CD4-positive, alpha-beta T cell treated with Interleukin-6 at 100 ng/mL for 8 hours (primary cell): ENCODE data around the gene HRH1.
"Not testable (repeated sequence)": the region's sequence is repeated elsewhere in the genome, so short reads cannot be mapped to it uniquely, and the experiment has no call there.

Experiments used
- DNase-seq: peaks from one replicate; pipeline ENCODE4 v3.0.0-alpha.2; 2020; ENCODE audit warnings: mixed read lengths, low spot score

HRH1 gene

DNA sequence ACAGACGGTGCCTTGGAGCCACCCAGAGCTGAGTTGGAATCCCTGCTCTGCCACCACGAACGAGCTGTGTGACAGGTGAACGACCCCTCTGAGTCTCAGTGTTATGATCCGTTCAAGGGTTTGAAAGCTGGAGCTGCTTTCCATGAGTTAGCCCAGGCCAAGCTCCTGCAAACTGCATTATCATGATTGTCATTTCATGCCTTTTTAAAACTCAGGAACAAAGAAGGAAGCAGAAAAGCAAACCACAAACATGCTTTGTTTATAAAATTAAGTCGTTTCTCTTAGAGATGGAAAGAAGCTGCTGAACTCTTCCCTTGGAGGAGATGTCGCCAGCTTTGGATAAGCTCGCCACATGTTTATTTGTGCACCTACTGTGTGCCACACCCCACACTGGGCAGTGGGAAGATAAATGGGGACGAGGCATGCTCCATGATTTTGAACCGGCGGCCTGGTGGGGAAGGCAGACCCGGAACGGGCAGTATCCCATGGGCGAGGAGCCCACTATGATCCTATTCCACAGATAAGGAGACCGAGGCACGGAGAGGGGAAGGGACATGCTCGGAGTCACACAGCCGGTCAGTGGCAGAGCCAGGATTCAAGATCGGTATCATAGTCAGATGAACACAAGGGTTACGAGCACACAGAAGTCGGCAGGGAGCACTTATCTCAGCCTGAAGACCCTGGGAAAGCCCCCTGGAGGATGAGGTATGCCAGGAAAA lies 15.9 kb downstream of the HRH1 start:
- DNase-seq: no peak

DNA sequence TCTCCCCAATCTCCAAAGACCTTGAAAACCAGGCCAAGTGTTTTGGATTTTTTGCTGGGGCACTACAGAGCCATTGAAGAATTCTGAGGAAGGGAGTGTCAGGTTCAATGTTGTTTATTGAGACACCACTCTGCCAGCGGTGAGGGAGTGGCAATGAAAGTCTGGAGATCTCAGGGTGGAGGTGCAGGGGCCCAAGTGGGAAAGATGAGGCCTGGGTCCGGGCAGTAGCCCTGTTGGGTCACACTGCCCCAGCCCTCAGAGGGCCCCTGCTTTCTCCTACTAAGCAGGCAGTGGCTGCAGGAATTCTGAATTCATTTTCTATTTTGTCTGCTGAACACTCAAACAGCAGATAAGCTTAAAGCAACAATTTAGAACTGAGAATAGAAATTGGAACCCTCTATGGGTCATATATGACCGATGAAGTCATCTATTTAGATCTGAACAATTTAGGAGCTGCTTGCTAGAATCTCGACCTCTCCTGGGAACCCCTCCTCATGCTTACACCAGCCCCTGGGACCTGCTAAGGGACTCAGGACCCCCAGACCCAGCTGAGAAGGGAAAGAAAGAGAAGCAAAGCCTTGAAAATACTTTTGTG lies 17.9 kb downstream of the HRH1 start:
- no peak for DNase-seq

DNA sequence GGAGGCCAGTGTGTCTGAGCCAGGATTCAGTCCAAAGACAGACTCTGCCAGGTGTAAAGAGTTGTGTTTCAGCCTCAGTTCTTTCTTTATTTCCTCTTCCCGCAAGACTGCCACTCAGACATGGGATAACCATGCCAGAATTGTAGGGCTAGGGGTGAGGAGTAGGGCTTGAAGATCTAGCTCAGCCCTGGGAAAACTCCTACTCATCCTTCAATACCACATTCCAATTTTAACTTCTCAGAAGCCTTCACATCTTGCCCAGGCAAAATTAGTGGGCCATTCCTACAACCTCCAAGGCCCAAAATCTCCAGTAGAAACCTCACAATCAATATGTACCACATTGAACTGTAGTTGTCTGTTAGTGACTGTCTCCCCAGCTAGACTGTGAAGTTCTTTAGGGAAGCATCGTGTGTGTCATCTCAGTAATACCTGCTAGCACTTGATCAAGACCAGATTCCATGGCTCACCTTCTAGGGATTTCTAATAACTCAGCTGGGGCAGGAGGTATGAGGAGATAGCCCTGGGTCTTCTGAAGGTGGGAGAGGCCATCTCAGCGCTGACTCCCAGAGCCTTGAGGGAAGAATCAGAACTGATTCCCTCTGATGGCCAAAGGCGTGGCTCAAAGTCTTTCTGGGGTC lies 19.7 kb downstream of the HRH1 start:
- DNase-seq: no peak

DNA sequence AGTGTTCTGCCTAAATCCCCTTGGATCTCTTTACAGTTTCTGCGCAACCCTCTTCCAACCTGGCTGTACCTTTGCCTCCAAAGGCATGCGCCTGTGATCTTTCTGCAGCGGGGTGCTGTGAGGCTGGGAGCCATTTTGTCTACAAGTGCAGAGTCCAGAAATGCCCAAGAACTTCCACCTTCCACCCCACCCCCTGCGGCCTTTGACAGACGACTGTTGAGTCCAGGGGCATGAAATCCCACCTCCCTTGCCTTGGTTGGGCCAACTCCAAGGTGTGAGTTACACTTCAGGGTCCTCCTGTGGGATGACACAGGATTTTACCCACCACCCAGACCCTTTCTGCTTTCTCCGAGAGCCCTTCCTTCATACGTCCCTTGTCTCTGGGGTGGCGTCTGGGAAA lies 24.1 kb downstream of the HRH1 start:
- no peak for DNase-seq

DNA sequence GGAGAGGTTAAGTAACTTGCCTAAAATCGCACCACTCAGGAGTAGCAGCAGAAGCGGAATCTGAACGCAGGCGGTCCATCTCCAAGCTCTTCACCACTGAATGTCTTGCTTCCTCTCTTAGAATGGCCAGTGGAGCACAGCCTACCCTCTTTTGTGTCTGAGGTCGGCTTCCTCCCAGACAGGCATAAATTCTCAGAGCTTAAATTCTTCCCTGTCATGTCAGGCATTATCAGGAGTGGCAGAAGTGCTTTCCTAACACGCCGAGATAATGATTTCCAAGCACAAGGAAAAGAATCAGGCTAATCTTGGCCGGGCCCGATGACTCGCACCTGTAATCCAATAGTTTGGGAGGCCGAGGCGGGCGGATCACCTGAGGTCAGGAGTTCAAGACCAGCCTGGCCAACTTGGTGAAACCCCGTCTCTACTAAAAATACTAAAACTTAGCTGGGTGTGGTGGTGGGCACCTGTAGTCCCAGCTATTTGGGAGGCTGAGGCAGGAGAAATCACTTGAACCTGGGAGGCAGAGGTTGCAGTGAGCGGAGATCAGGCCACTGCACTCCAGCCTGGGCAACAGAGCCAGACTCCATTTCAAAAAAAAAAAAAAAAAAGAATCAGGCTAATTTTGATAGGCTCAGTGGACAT lies 30.2 kb downstream of the HRH1 start:
- not testable (repeated sequence) for DNase-seq

DNA sequence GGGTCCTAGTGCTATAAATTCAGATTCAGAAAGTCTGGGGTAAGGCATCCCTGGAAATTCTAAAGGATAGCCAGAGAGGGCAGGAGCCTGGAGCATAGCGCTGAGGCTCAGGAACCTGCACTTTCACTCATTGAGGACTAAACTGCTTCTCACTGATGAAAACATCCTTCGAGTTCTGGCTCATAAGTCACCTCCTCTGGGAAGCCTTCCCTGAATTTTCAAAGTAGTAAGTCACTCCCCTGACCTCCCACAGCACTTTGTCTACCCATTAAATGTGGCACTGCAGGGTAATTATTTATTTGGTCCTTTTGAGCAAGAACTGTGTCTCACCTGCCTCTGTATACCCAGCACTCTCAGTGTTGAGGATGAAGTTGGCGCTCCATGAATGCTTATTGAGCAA lies 30.9 kb downstream of the HRH1 start:
- DNase-seq: no peak

DNA sequence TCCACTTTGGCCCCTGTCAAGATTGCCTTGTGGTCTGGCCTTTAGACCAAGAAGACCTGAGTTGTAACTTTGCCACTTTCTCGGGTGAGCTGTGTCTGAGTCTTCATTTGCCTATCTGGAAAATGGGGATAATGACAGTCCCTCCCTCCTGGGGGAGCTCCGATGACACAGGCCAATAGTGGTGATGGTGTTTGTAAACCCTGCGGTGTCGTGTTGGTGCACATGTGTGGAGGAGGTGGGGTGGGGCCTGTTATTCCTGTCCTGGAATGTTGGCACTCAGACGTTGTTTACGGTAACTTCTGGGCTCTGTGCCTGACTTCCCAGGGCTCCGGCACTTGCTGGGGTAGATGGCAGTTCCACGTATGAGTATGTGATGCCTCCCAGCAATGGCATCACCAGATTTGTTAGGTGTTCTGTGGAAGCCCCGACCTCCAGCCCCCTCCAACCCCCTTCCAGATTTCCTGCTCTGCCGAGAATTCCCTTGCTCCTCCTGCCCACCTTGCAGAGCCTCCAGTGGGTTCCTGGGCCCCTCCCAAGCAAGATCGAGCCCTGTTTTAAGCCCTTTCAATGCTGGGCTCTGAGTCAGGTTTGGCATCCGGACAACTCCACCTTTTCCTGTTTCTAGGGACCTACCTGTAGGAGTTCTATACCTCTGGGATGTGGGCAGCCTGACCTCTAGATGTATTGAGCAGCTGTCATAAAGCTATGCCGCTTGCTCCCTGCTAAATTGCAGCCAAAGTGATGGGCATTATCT lies 31.4 kb downstream of the HRH1 start:
- DNase-seq: no peak

DNA sequence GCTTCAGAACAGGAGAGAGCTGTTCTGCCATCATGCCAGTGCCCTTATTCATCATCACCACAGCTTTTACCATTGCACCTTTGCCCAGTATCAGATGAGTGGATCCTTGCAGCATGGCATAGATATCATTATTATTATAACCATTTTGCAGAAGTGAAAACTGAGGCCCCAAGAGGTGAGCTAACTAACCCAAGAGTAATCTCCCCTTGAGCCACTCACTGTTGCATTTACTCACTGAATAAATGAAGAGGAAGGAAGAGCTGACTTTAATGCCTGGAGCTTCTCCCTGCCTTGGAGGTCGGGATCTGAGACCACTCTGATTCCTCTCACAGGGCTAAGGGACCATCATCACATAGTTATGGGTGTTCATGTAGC lies 32.0 kb downstream of the HRH1 start:
- no peak for DNase-seq

DNA sequence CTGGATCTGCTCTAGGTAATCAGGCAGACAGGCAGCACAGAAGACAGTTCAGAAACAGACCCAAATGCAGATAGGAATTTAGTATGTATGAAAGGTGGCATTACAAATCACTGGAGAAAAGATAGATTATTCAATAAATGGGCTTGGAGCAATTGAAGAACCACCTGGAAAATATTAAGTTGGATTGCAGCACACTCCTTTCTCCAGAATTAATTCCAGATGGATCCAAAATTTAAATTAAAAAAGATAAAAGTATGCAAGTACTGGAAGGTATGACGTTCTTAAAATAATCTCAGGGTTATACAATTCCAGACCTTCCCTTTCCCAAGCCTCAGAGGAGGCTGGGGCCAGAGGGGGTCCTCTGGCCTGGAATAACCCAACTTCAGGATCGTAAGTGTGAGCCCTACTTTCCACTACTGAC lies 32.5 kb downstream of the HRH1 start:
- no peak for DNase-seq

DNA sequence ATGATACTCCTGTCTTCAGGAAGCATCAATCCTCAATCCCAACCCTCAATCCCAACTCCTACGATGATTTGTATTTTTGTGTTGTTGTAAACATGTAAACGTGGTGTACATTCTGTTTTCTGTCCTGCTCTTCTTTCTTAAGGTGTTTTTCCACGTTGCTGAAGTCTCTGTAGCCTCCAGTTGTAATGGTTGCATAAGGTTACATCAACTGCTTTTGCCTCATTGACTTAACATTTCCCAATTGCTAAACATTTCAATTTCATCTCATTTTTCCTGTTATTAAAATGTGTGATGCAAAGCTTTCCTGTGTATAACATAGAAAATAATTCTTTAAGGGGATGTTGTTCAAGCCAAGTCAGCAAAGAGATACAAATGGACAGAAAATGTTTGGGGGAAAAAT lies 33.4 kb downstream of the HRH1 start:
- no peak for DNase-seq

DNA sequence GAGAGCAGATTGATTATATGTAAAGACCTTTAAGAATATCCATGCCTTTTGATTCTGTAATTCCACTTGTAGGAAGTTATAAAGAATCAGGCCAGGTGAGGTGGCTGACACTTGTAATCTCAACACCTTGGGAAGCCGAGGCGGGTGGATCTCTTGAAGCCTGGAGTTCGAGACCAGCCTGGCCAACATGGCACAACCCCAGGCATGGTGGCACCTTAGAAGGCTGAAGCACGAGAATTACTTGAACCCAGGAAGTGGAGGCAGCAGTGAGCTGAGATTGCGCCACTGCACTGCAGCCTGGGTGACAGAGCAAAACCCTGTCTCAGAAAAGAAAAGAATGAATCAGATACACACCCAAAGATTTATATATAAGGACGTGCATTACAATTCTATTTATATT lies 33.9 kb downstream of the HRH1 start:
- no peak for DNase-seq

DNA sequence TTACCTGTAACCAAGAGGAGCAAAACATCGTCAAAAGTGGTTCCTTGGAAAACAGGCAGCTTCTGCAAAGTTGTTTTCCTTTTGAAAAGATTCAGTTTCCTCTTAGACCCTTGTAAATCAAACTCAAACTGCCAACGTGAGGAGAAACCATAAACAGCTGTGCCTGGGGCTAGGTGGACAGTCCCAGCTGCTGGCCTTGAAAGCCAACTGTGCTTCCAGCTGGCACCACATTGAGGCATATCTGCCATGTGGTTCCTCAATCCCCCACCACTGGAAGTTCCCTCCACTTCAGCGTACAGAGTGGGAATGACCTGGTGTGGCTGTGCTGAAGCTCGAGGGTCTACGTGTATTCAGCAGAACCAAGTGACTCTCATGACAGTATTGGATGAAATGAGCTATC lies 40.9 kb downstream of the HRH1 start:
- no peak for DNase-seq

DNA sequence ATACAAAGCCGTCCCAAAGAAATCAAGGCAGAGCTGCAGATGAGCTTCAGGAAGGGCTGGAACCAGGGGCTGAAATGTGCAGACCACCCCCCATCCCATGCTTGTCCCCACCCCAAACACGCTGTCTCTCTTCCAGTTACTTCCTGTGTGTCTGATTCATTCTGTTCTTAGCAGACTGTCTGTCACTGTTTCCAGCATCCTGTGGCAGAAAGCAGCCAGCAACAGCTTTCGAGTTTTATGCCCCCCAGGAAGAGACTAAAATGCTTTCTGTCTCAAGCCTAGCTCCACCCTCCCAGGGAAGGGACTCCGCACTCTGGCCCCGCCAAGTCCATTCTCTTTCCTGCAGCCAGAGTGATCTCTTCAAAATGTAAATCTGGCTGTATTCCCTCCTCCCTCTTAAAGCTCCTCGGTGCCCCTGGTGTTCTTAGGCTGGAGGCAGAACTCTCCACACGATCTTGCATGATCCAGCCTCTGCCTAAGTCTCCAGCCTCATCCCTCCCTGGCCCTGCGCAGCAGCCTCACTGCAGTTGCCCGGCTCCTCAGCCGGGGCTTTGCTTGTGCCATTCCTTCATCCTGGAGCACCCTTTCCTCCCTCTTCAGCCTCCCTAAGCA lies 41.5 kb downstream of the HRH1 start:
- DNase-seq: no peak

DNA sequence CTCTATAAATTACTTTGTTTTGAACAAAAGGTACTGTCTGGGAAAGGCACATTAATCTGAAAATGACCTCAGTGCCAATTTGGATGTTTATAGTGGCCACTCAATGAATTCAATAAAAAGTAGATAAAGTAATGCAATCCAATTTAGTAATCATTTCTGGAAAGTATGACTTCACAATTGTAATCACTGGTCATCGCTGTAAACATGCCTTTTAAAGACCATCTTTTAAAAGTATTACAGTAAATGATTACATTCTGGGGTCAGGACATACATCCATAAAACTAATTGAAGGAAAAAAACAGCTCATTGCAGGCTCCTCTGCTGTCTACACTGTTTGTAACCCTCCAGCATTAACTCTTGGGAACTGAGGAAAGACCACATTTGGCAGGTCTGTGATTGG lies 43.2 kb downstream of the HRH1 start:
- DNase-seq: no peak

DNA sequence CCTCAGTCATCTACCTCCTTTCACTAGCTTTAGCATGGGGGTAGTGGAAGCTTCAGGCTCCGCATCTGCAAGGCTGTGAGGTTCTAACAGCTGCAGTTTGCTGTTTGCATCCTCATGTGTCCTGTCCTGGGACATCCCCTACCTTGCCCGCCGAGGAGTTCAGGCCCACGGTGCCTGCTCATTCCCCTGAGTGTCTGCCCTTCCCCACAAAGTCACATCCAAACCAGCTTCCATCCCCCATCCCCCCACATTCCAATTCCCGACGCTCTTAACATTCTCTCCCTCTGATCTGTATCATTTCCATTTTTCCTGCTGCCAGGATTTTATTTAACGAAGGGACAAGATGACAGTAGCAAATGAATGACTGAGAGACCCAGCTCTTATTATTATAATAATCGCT lies 43.8 kb downstream of the HRH1 start:
- DNase-seq: no peak

DNA sequence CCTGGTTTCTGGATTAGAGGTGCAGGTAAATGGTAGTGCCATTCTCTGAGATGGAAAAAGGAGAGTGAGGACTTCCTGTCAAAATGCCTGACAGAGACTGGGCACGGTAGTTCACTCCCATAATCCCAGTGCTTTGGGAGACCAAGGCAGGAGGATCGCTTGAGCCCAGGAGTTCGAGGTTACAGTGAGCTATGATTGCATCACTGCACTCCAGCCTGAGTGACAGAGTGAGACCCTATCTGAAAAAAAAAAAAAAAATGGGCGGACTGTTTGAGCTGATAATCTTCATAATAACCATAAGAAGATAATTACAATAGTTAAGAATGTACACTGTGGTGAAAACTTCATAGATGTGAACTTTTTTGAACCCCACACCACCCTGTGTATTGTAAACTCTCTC lies 44.2 kb downstream of the HRH1 start:
- no peak for DNase-seq

DNA sequence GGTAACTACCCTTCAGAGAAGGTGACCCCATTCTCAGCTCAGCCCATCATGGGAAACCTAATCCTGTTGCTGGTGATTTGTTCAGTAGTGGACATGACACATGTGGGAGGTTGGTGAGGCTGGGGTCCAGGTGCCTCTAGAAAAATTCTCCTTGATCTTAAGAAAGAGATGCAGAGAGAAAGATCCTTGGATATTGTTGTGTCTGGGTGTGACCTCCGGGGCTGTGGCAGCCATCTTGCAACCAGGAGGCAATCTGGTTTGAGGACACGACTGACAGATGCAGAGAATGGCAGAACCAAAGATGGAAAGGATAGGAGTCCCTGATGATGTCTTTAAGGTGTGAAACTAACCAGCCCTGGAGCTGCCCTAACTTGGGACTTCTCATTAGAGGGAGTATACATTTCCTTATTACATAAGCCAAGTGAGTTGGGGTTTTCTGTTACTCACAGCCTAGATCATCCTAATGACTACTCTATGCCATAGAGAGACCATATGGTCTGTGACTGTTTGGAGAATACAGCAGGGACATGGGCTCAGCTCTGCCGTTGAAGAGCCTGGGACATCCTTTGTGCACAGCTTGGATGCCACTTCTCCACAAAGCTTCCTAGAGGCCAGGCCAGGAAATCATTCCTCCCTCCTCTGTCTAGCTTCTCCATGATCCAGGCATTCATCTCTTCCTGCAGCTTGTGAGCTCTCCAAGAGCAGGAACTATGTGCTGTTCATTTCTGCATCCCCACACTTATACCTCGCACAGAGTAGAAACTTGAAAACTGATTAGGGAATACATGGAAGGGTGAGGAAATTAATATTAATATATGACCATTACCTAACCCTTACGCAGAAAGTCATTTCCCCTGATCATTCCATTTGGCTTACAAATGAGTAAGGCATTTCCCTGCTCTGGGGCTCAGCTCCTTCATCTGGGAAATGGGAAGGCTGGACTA lies 45.9 kb downstream of the HRH1 start:
- no peak for DNase-seq

DNA sequence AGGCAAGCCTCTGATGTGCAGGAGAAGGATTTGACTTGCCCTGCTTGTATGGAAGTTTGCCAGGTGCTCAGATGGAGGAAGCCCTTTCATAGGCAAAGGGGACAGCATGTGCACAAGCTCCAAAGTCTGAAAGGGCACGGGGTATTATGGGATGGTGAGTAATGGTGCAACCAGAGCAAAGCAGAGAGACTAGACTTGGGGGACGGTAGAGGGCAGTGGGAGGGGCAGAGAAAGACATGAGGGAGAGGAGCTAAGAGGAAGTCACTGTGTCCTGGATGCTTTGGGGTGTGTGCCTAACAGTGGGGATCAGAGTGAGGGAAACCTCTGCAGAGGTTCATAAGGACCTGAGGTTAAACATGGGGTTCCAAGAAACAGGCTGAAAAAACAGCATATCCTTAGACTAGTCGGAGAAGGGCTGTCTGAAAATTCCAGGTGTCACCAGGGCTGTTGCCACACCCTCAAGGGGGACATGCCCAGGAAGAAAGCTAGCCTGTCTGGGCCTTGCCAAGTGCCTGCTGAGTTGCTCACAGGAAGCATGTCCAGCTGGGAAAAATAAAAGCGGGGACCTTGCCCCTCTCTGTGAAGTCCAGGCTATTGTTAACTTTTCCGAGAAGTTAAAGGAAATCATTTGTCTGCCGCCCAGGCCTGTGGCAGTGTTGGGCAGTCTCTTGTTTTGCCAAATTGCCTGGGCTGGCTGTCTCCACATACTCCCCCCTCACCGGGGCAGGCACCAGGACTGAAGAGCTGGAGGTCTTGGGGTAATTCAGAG lies 47.1 kb downstream of the HRH1 start:
- no peak for DNase-seq

DNA sequence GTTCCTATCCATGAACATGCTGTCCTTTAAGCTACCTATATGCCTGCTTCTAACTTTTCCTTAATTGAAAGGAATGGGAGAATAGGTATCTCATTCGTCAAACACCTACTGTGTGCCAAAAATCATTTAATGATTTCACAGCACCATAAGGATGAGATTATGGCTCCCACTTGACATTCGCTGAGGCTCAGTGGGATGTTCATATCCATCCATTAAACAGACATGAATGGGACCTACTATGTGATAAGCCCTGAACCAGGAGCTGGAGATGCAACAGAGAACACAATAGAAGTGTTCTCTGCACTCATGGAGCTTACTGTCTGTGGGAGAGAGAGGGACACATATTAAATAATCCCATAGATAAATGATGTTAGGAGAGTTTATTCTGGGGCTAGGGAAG lies 49.7 kb downstream of the HRH1 start:
- DNase-seq: no peak

DNA sequence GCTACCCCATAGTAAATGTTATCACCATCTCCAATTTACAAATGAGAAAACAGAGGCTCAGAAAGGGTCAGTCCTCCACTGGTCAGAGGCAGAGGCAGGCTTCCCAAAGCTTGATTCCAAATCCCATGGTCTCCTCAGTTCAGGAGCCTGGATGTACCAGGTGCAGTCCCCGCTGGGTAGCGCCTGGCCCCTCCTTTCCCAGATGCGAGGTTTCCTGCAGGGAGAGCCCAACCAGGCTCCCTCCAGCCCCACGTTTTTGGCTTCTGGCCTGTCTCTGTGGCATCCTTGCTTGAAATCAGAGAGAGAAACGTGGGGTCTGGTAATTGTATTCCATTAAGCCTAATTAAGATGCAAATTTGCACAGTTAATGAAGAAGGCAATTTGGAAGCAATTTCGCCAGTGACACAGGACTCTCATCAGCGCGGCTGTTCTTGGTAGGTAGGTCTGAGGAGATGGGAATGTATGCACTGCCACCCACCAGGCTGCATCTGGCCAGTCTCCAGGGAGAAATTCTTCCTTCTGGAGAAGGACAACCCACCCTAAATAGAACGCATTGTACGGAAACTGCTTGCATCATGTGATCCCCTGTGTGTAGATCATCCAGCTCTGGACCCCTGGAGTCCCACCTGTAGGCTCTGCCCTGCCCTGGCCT lies 50.5 kb downstream of the HRH1 start:
- DNase-seq: no peak
